Adrenal gland (tissue), 12 donors: Measurements from ENCODE around the gene C19orf18. TPM values are rescaled to one million over a fixed set of nuclear protein-coding genes. Genes with fewer than 3 reads are reported as not detected.
"Not testable (repeated sequence)": the region's sequence is repeated elsewhere in the genome, so short reads cannot be mapped to it uniquely, and the experiment has no call there.

Experiments
- DNase-seq, 7 donors: peaks; one replicate each; pipeline ENCODE4 v3.0.0-alpha.2; 2019 to 2020
- H3K27ac ChIP-seq, 5 donors: fragments of 200-600 bp; sonication (generic) in 4 of 5; 1 replicate in 3 of 5; 2 replicates in 2 of 5; pipeline versions ENCODE4 v1.5.1 to v1.8.0; 2016 to 2020; ENCODE audit warnings: mild to moderate bottlenecking in 1 of 5
- H3K27me3 ChIP-seq: fragments of 200-600 bp; 2 replicates; pipeline ENCODE4 v1.8.0; 2021
- H3K36me3 ChIP-seq, 2 donors: fragments of 200-600 bp; replicated peaks in 1 of 2; 1 replicate in 1 of 2; 2 replicates in 1 of 2; pipeline versions ENCODE4 v1.5.1 to v1.8.0; 2018 to 2022
- H3K4me1 ChIP-seq, 2 donors: fragments of 200-600 bp; replicated peaks in 1 of 2; 1 replicate in 1 of 2; 2 replicates in 1 of 2; pipeline versions ENCODE4 v1.5.1 to v1.8.0; 2018 to 2021
- H3K4me3 ChIP-seq, 4 donors: fragments of 200-600 bp; sonication (generic) in 3 of 4; one replicate each; pipeline ENCODE4 v1.5.1; 2016 to 2018
- H3K9me3 ChIP-seq, 3 donors: fragments of 200-600 bp; sonication (generic) in 1 of 3; replicated peaks in 1 of 3; 1 replicate in 2 of 3; 2 replicates in 1 of 3; pipeline versions ENCODE4 v1.5.1 to v1.8.0; 2016 to 2021
- CTCF ChIP-seq, 6 experiments: fragments of 450-650 bp in 4 of 6; fragments of 200-600 bp in 2 of 6; sonication (generic) in 1 of 6; IDR thresholded peaks; 1 replicate in 5 of 6; 2 replicates in 1 of 6; pipeline versions ENCODE4 v1.5.1 to v1.8.0; 2016 to 2021; ENCODE audit warnings: antibody characterized with exemption in 6 of 6, mild to moderate bottlenecking in 2 of 6, moderate library complexity in 1 of 6
- POLR2A ChIP-seq, 2 donors: fragments of 450-650 bp; IDR thresholded peaks; one replicate each; pipeline ENCODE4 v1.6.1; 2017; ENCODE audit warnings: antibody characterized with exemption in 2 of 2, mild to moderate bottlenecking in 2 of 2, moderate library complexity in 1 of 2
- WGBS, 4 donors: extraction: QIAGEN DNeasy Blood & Tissue Kit in 2 of 4; methylation state at CpG; one replicate each; pipeline versions ENCODE4 v1.1.5 to v1.1.7; 2013 to 2017; 5-methylcytosine and 5-hydroxymethylcytosine counted together
- intact Hi-C, 2 donors: fragments of 100-400 bp; cut with DNase I; formaldehyde crosslinking; loops; one replicate each; pipeline versions ENCODE4 v1.14.1 to v1.15.0; 2022 to 2023
- polyA plus RNA-seq, 3 donors: library from polyadenylated mRNA; stranded (reverse); fragments of 200-250 nt in 2 of 3; fragments of 350-450 nt in 1 of 3; fragmentation: Illumina TruSeq in 1 of 3; extraction: RNeasy Lipid Tissue Mini Kit (QIAGEN cat#74804) in 1 of 3; gene quantifications; one replicate each; pipeline ENCODE4 v1.2.3, GENCODE V29; 2013 to 2014
- total RNA-seq, 9 donors: library from RNA; depleted of rRNA in 4 of 9; stranded (reverse); fragments of >200 nt in 4 of 9; fragments of 120-200 nt in 1 of 9; fragmentation: NEBNext Ultra II Directional in 1 of 9; extraction: Animal tissue kit (Norgen Biotek cat#: 25700) in 1 of 9; gene quantifications; one replicate each; pipeline versions ENCODE4 v1.1.0 to v1.2.4, GENCODE V29; 2013 to 2023
- donor health status: healthy with polysubstance abuse.
- donor health status: Bipolar disorder and iron deficiency.
- donor health status: DM: yes; HTN: yes; CAD: no.
- donor health status: DM: no; HTN: no; CAD: no.
- donor health status: DM: no; HTN: no; CAD: no.
- donor health status: DM: yes; HTN: yes; CAD: no.

C19orf18 gene
- total and polyA plus RNA-seq, 12 donors: 0.41 to 13.8 (median 1.2) TPM; not detected in 3

- intact Hi-C loops: no loop called here
- no peaks in the 10 kb centered on the region for H3K27me3 ChIP-seq
- peaks cover 0 to 4% of the 10 kb centered on the region in 2 donors for H3K4me1 ChIP-seq
- H3K9me3 ChIP-seq: peaks cover 0 to 18% (median 0%) of the 10 kb centered on the region in 3 donors
- TF ChIP-seq POLR2A (IDR thresholded peaks at IDR 0.05) (no peak), CTCF (IDR thresholded peaks at IDR 0.05) (no peak)
- WGBS, 4 donors: 85 to 89% (median 87%) methylated on average over 12 of the region's 12 CpGs
- no peaks in the 10 kb centered on the region for H3K36me3 ChIP-seq
- DNase-seq: no peak
- peak overlapping the region in 1 of 4 donors; percentile 72 for H3K4me3 ChIP-seq
- H3K27ac ChIP-seq: no peak overlapping the region
Observed at GRCh38 chr19:57935731-57936130, 38.6 kb downstream of the C19orf18 start.

GRCh38 chr19:57934820-57935665 lies 39.3 kb downstream of the C19orf18 start, which contains the start of gene ZNF418:
ZNF418 (minus strand) TSS chr19:57935402; CDS start chr19:57933822, 1,580 bp downstream.
- Histone ChIP-seq H3K27me3 (no peaks in the 10 kb centered on the region), H3K36me3 (no peaks in the 10 kb centered on the region), H3K27ac (peak within 1 kb of the TSS in 2 of 5 donors; percentile 48 to 77), H3K4me1 (peaks cover 0 to 4% of the 10 kb centered on the region in 2 donors), H3K9me3 (peaks cover 0 to 18% (median 0%) of the 10 kb centered on the region in 3 donors), H3K4me3 (peak within 1 kb of the TSS; percentile 49 to 72 (median 62))
- intact Hi-C loops: no loop called here
- 3 to 10% (median 5%) methylated on average over 13 to 54 of the region's 54 CpGs for WGBS, 4 donors
- DNase-seq: peak; percentile 56 to 85 (median 65)
- no peak for TF ChIP-seq CTCF (IDR thresholded peaks at IDR 0.05)
- no peak for TF ChIP-seq POLR2A (IDR thresholded peaks at IDR 0.05)

- Histone ChIP-seq H3K4me1 (no peaks in the 10 kb centered on the region), H3K27ac (no peak overlapping the region), H3K36me3 (peaks cover 0 to 8% of the 10 kb centered on the region in 2 donors), H3K27me3 (no peaks in the 10 kb centered on the region), H3K4me3 (no peak overlapping the region), H3K9me3 (peaks cover 0 to 29% (median 0%) of the 10 kb centered on the region in 3 donors)
- DNase-seq: no peak
- TF ChIP-seq POLR2A (IDR thresholded peaks at IDR 0.05) (no peak), CTCF (IDR thresholded peaks at IDR 0.05) (no peak)
- 97 to 98% (median 97%) methylated on average over 4 of the region's 4 CpGs for WGBS, 4 donors
- intact Hi-C loops: no loop called here
Observed at GRCh38 chr19:57927587-57927986, 46.7 kb downstream of the C19orf18 start.

- TF ChIP-seq CTCF (IDR thresholded peaks at IDR 0.05) (peak in 4 of 6 experiments; percentile 5 to 36 (median 26)), POLR2A (IDR thresholded peaks at IDR 0.05) (peak; percentile 14 to 51)
- intact Hi-C loops, H3K36me3 ChIP-seq, H3K27me3 ChIP-seq, H3K4me1 ChIP-seq, H3K9me3 ChIP-seq: not testable (repeated sequence)
- DNase-seq: peak; percentile 83 to 95 (median 89)
- Histone ChIP-seq H3K27ac (peak within 1 kb of the TSS in 4 of 5 donors; percentile 51 to 87 (median 70)), H3K4me3 (peak within 1 kb of the TSS; percentile 6 to 95 (median 75))
- WGBS, 4 donors: 0 to 1% (median 1%) methylated on average over 14 to 51 of the region's 51 CpGs
Observed at GRCh38 chr19:57916168-57916995, 58.0 kb downstream of the C19orf18 start, which contains the start of gene ZNF417. ZNF417 (minus strand) TSS chr19:57916592; CDS start chr19:57916411, 181 bp downstream.
